GM12878 (cell line): ENCODE measurements around the gene TSPAN11. TPM values are rescaled to one million over a fixed set of nuclear protein-coding genes. Genes with fewer than 3 reads are reported as not detected.

ENCODE experiments used
- ATAC-seq: fragments of 200-7000 bp; cut with Tn5 transposase; 3 replicates; pipeline ENCODE4 v1.9.1; 2020; ENCODE audit warnings: mild to moderate bottlenecking, moderate library complexity
- BruUV-seq: library from RNA; stranded (reverse); fragments of 400-500 nt; replicated peaks from 2 replicates; lab custom pipeline; 2021; lab: Mats Ljungman, UMichigan
- CTCF ChIA-PET: fragments of 300-600 bp; sonication (Branson Sonifier 250); formaldehyde crosslinking; extraction: SDS; loops from one replicate; lab custom pipeline; 2021; ENCODE audit warnings: inconsistent platforms; lab: Yijun Ruan, JAX
- POLR2A ChIA-PET: fragments of 350-600 bp; formaldehyde crosslinking; extraction: SDS; loops from one replicate; lab custom pipeline; 2021; ENCODE audit warnings: inconsistent platforms; lab: Charles Lee
- RAD21 ChIA-PET: fragments of 300-600 bp; sonication (Branson Sonifier 250); formaldehyde crosslinking; loops from one replicate; lab custom pipeline; 2023; ENCODE audit warnings: antibody characterized with exemption; ENCODE audit not compliant: unreplicated experiment; lab: Charles Lee
- SMC1A ChIA-PET: fragments of 300-600 bp; sonication (Branson Sonifier 250); formaldehyde crosslinking; loops from one replicate; lab custom pipeline; 2023; ENCODE audit not compliant: unreplicated experiment, uncharacterized antibody; lab: Charles Lee
- DNase-seq: peaks from one replicate; pipeline ENCODE4 v3.0.0-alpha.2; 2011; ENCODE audit warnings: low read depth, low spot score
- FAIRE-seq: peaks from 3 replicates; lab custom pipeline; 2011; peaks lifted over from hg19 to GRCh38; lab: Jason Lieb, UNC
- H2AFZ ChIP-seq: 2 replicates; pipeline ENCODE4 v1.6.0; 2011; ENCODE audit warnings: low read depth, low read length, control low read depth; ENCODE audit not compliant: control insufficient read depth
- H3K27ac ChIP-seq: 2 replicates; pipeline ENCODE4 v1.5.1; 2011; ENCODE audit warnings: control low read depth; ENCODE audit not compliant: control insufficient read depth, insufficient read depth
- H3K27me3 ChIP-seq, 2 experiments: replicated peaks in 1 of 2; 2 replicates each; pipeline versions ENCODE4 v1.6.0 to v1.6.1; 2011; ENCODE audit warnings: low read length in 1 of 2; ENCODE audit not compliant: control insufficient read depth in 2 of 2, insufficient read depth in 2 of 2
- H3K36me3 ChIP-seq, 2 experiments: 2 replicates each; pipeline ENCODE4 v1.5.1; 2011; ENCODE audit warnings: low read length in 1 of 2; ENCODE audit not compliant: control insufficient read depth in 2 of 2, insufficient read depth in 2 of 2
- H3K4me1 ChIP-seq: 2 replicates; pipeline ENCODE4 v1.6.1; 2011; ENCODE audit warnings: mild to moderate bottlenecking, low read length, moderate library complexity, mixed read lengths; ENCODE audit not compliant: control insufficient read depth, insufficient read depth
- H3K4me2 ChIP-seq: 2 replicates; pipeline ENCODE4 v1.6.0; 2011; ENCODE audit warnings: control low read depth; ENCODE audit not compliant: control insufficient read depth, insufficient read depth
- H3K4me3 ChIP-seq: fragments of 200-600 bp; sonication (generic); 2 replicates; pipeline ENCODE4 v1.5.1; 2016
- H3K79me2 ChIP-seq: 2 replicates; pipeline ENCODE4 v1.6.0; 2011; ENCODE audit warnings: low read length; ENCODE audit not compliant: control insufficient read depth, insufficient read depth
- H3K9ac ChIP-seq: 2 replicates; pipeline ENCODE4 v1.8.0; 2011; ENCODE audit warnings: low read length, control low read depth, mixed read lengths; ENCODE audit not compliant: control insufficient read depth, insufficient read depth
- H3K9me3 ChIP-seq: replicated peaks from 3 replicates; pipeline ENCODE4 v1.5.1; 2011; ENCODE audit warnings: mild to moderate bottlenecking, low read length; ENCODE audit not compliant: control insufficient read depth, insufficient read depth
- H4K20me1 ChIP-seq: 2 replicates; pipeline ENCODE4 v1.6.0; 2011; ENCODE audit not compliant: control insufficient read depth, insufficient read depth
- CTCF ChIP-seq, 3 experiments: IDR thresholded peaks in 2 of 3; conservative IDR thresholded peaks in 1 of 3; 2 replicates each; pipeline ENCODE4 v1.5.1; 2011; ENCODE audit warnings: low read depth in 3 of 3, low read length in 3 of 3, mild to moderate bottlenecking in 3 of 3, control low read depth in 2 of 3, moderate library complexity in 2 of 3, inconsistent platforms in 1 of 3, mixed read lengths in 1 of 3; ENCODE audit not compliant: control insufficient read depth in 2 of 3, insufficient read depth in 1 of 3; ENCODE audit errors: extremely low read depth in 1 of 3
- GATAD2B ChIP-seq: fragments of 450-650 bp; conservative IDR thresholded peaks from 2 replicates; pipeline ENCODE4 v1.6.1; 2017; ENCODE audit warnings: low read depth, mild to moderate bottlenecking, moderate library complexity
- IRF5 ChIP-seq: fragments of 450-650 bp; IDR thresholded peaks from 2 replicates; pipeline ENCODE4 v1.6.1; 2017; ENCODE audit warnings: borderline replicate concordance
- NR2C2 ChIP-seq: IDR thresholded peaks from 2 replicates; pipeline ENCODE4 v1.6.1; 2011; ENCODE audit warnings: borderline replicate concordance, low read depth; ENCODE audit not compliant: control insufficient read depth, insufficient read length
- RAD51 ChIP-seq: fragments of 450-650 bp; IDR thresholded peaks from 2 replicates; pipeline ENCODE4 v1.6.1; 2016; ENCODE audit warnings: moderate library complexity, mild to moderate bottlenecking, inconsistent platforms
- YY1 ChIP-seq: IDR thresholded peaks from 2 replicates; pipeline ENCODE4 v1.6.1; 2011; ENCODE audit warnings: low read depth, mild to moderate bottlenecking, low read length
- WGBS: methylation state at CpG from one replicate; pipeline ENCODE4 v1.1.6; 2016; ENCODE audit warnings: low lambda C conversion rate; ENCODE audit not compliant: insufficient replicate concordance, insufficient coverage; ENCODE audit errors: missing lambda C conversion rate; 5-methylcytosine and 5-hydroxymethylcytosine counted together
- in situ Hi-C: fragments of 300-500 bp; cut with MboI; formaldehyde crosslinking; loops from 9 replicates; pipeline ENCODE4 v1.14.3; 2018; ENCODE audit warnings: mixed read lengths
- intact Hi-C: fragments of 100-400 bp; cut with micrococcal nuclease; formaldehyde crosslinking; loops from one replicate; pipeline ENCODE4 v1.14.2; 2022; ENCODE audit not compliant: unreplicated experiment
- polyA plus RNA-seq, 11 experiments: library from polyadenylated mRNA; depleted of rRNA in 4 of 11; unstranded in 6 of 11; stranded (reverse) in 5 of 11; fragments of >200 nt; fragmentation: Nextera tagmentation in 4 of 11; fragmentation: Illumina TruSeq in 1 of 11; extraction: Ambion mirVana in 4 of 11; extraction: Trizol in 1 of 11; gene quantifications; 1 replicate in 1 of 11; 2 replicates in 10 of 11; pipeline versions ENCODE4 v1.2.1 to v1.2.3, GENCODE V29; 2011 to 2016; ENCODE audit warnings: inconsistent platforms in 2 of 11, missing spikeins in 2 of 11, low read depth in 1 of 11
- total RNA-seq, 4 experiments: library from RNA; depleted of rRNA in 3 of 4; stranded (reverse); fragments of >200 nt in 3 of 4; fragmentation: Illumina TruSeq in 1 of 4; extraction: Trizol in 1 of 4; gene quantifications; 2 replicates each; pipeline versions ENCODE4 v1.2.1 to v1.2.3, GENCODE V29; 2013 to 2021

The TSPAN11 gene
- total and polyA plus RNA-seq, 10 of the 15 experiments (the other 5 are each of a cell fraction or from before 2014, with no cell fraction given), result under 0.01 to 0.27 (median 0.04) TPM; not detected in 6

- H3K9ac ChIP-seq, result no peak overlapping the region
- ChIA-PET CTCF (interaction anchor here (0.6 kb wide), 1 partner anchor 65 kb away, joined by 3 read pairs; no protein-coding TSS in a partner anchor), POLR2A (no interaction called here), SMC1A (interaction anchor here (0.8 kb wide), 1 partner anchor 10 kb away, joined by 3 read pairs; no protein-coding TSS in a partner anchor), RAD21 (no interaction called here)
- WGBS, result 40% methylated on average over 14 of the region's 14 CpGs
- no peak overlapping the region for H3K4me3 ChIP-seq
- H3K79me2 ChIP-seq, result no peaks in the 10 kb centered on the region
- no peaks in the 10 kb centered on the region for H3K9me3 ChIP-seq
- no peak overlapping the region for H2AFZ ChIP-seq
- no peak for ATAC-seq
- intact Hi-C loops, result no loop called here
- H3K27me3 ChIP-seq, result peaks cover 0 to 1% of the 10 kb centered on the region in 2 experiments; a peak in 2 of 4 replicates
- DNase-seq, result no peak
- in situ Hi-C loops, result no loop called here
- no peaks in the 10 kb centered on the region for H3K36me3 ChIP-seq
- no peak overlapping the region for H3K4me2 ChIP-seq
- no peak for FAIRE-seq
- TF ChIP-seq GATAD2B, result no peak
- TF ChIP-seq RAD51, result no peak
- TF ChIP-seq IRF5, result no peak
- TF ChIP-seq NR2C2, result no peak
- H3K4me1 ChIP-seq, result no peaks in the 10 kb centered on the region
- H3K27ac ChIP-seq, result no peak overlapping the region
- H4K20me1 ChIP-seq, result no peaks in the 10 kb centered on the region
- BruUV-seq, result no TSS peak
Measured at GRCh38 chr12:30964896-30965612, 38.5 kb downstream of the TSPAN11 start.

- intact Hi-C loops (no loop called here), in situ Hi-C loops (no loop called here)
- Histone ChIP-seq H3K4me1 (no peaks in the 10 kb centered on the region), H3K79me2 (no peaks in the 10 kb centered on the region), H3K9ac (no peak overlapping the region), H3K4me3 (no peak overlapping the region), H4K20me1 (no peaks in the 10 kb centered on the region), H3K27ac (no peak overlapping the region), H2AFZ (no peak overlapping the region), H3K9me3 (no peaks in the 10 kb centered on the region), H3K36me3 (no peaks in the 10 kb centered on the region), H3K4me2 (no peak overlapping the region), H3K27me3 (peaks cover 0 to 1% of the 10 kb centered on the region in 2 experiments; a peak in 2 of 4 replicates)
- no peak for FAIRE-seq
- WGBS, result 53% methylated on average over 11 of the region's 11 CpGs
- TF ChIP-seq YY1 (no peak), CTCF (IDR thresholded peaks at IDR 0.05 in 2 of 3, conservative IDR thresholded peaks at IDR 0.05 in 1 of 3; ENCODE audit: control insufficient read depth in 2 of 3, extremely low read depth in 1 of 3, insufficient read depth in 1 of 3, low read depth in 3 of 3, low read length in 3 of 3) (0 out of 6 replicates have a peak, but pooled peaks of 1 of the 3 experiments have one; percentile 9)
- ATAC-seq, result no peak
- POLR2A ChIA-PET, result no interaction called here
- no TSS peak for BruUV-seq
- DNase-seq, result no peak
- CTCF ChIA-PET, result interaction anchor here (0.6 kb wide), 1 partner anchor 64 kb away, joined by 3 read pairs; no protein-coding TSS in a partner anchor
- SMC1A ChIA-PET, result no interaction called here
- RAD21 ChIA-PET, result no interaction called here
Measured at GRCh38 chr12:30965613-30965985, 39.1 kb downstream of the TSPAN11 start.
